Body of pancreas (tissue), 4 donors: ENCODE data around the gene PRICKLE4. TPM values are rescaled to one million over a fixed set of nuclear protein-coding genes. Genes with fewer than 3 reads are reported as not detected.

Source experiments
- ATAC-seq: fragments of 150-250 bp; one replicate; pipeline ENCODE4 v1.9.1; 2016
- DNase-seq, 4 donors: peaks; one replicate each; pipeline ENCODE4 v3.0.0-alpha.2; 2019
- H3K27ac ChIP-seq, 4 donors: fragments of 200-600 bp; sonication (generic); 1 replicate in 3 of 4; 2 replicates in 1 of 4; pipeline versions ENCODE4 v1.5.1 to v1.6.1; 2016 to 2019; ENCODE audit warnings: mild to moderate bottlenecking in 1 of 4, mixed read lengths in 1 of 4, moderate library complexity in 1 of 4
- H3K27me3 ChIP-seq, 2 donors: fragments of 200-600 bp; sonication (generic); one replicate each; pipeline ENCODE4 v1.6.0; 2016; ENCODE audit warnings: mild to moderate bottlenecking in 1 of 2
- H3K36me3 ChIP-seq, 2 donors: fragments of 200-600 bp; sonication (generic); replicated peaks in 1 of 2; 2 replicates each; pipeline ENCODE4 v1.5.1; 2016; ENCODE audit warnings: low read depth in 2 of 2; ENCODE audit not compliant: insufficient read depth in 1 of 2
- H3K4me1 ChIP-seq: fragments of 200-600 bp; sonication (generic); one replicate; pipeline ENCODE4 v1.6.0; 2016
- H3K4me3 ChIP-seq, 2 donors: fragments of 200-600 bp; sonication (generic); 1 replicate in 1 of 2; 2 replicates in 1 of 2; pipeline ENCODE4 v1.5.1; 2016 to 2019
- H3K9me3 ChIP-seq, 3 donors: fragments of 200-600 bp; sonication (generic); 1 replicate in 2 of 3; 2 replicates in 1 of 3; pipeline ENCODE4 v1.5.1; 2016
- POLR2A ChIP-seq, 3 donors: fragments of 450-650 bp; IDR thresholded peaks; one replicate each; pipeline ENCODE4 v1.6.1; 2016; ENCODE audit warnings: antibody characterized with exemption in 3 of 3, mild to moderate bottlenecking in 2 of 3
- WGBS, 2 donors: methylation state at CpG; one replicate each; pipeline ENCODE4 v1.1.5; 2017; 5-methylcytosine and 5-hydroxymethylcytosine counted together
- intact Hi-C: fragments of 100-400 bp; cut with DNase I; formaldehyde crosslinking; loops from one replicate; pipeline ENCODE4 v1.15.1; 2023
- total RNA-seq, 2 donors: library from RNA; depleted of rRNA; stranded (reverse); fragments of >200 nt; gene quantifications; one replicate each; pipeline ENCODE4 v1.1.0, GENCODE V29; 2016
- TF ChIP-seq, protein P1 (sequence below), 7 experiments: fragments of 450-650 bp in 4 of 7; fragments of 200-600 bp in 3 of 7; sonication (generic) in 3 of 7; IDR thresholded peaks; one replicate each; pipeline ENCODE4 v1.5.1; 2016 to 2019; ENCODE audit warnings: antibody characterized with exemption in 7 of 7

The PRICKLE4 gene
- total RNA-seq, 2 donors from 2014 or later = 4.4 to 16.8 TPM

DNA sequence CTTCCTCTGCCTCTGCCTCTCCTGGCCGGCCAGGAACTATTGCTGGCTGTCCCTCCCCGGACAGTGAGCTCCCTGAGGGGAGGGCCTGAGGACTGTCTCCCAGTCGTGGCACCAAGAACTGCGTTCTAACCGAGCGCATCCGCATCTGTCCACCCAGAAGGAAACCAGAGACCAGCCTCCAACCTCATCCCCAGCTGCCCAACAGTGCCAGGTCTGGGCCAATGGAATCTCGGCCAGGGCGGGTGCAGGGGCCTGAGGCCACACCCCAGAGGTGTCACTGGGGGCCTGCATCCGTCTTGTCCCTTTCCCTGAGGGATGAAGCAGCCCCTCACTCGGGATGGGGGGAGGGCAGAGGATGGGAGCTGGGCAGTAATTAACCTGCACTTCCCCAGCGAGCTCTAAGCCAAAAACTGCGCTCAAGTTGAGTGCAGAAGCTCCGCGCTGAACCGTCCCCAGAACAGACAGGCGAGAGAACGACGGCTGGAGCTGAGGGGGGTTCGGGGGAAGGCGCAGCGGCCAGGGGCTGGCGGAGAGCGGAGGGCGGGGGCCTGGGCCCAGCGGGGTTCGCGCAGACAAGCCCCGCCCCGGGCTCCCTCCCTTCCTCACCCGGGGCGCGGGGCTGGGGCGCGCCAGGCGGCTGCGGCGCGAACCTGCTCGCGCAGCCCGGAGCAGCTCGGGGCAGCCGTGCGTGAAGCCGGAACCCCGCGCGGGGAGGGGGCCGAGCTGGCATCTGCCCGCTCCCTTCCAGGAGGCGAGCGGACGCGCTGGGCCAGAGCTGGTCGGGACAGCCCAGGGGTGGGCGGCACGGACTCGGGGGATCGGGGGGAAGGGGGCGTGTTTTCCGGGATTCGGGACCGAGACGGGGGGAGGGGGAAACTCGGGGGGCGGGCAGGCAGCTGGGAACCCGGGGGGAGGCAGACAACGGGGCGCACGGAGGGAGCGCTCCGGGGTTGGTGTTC is 46.6 kb upstream of the PRICKLE4 start:
- Histone ChIP-seq H3K4me1 (peaks cover 19% of the 10 kb centered on the region), H3K36me3 (no peaks in the 10 kb centered on the region), H3K27ac (peak overlapping the region; percentile 79 to 93 (median 86)), H3K27me3 (no peaks in the 10 kb centered on the region), H3K4me3 (peak overlapping the region; percentile 86 to 91), H3K9me3 (no peaks in the 10 kb centered on the region)
- DNase-seq (peak; percentile 54 to 72 (median 68)), ATAC-seq (peak; percentile 54)
- WGBS, 2 donors = 2% methylated on average over 26 to 69 of the region's 73 CpGs
- peak; percentile 11 to 52 (median 34) for TF ChIP-seq POLR2A (IDR thresholded peaks at IDR 0.05)
- TF ChIP-seq, protein P1, sequence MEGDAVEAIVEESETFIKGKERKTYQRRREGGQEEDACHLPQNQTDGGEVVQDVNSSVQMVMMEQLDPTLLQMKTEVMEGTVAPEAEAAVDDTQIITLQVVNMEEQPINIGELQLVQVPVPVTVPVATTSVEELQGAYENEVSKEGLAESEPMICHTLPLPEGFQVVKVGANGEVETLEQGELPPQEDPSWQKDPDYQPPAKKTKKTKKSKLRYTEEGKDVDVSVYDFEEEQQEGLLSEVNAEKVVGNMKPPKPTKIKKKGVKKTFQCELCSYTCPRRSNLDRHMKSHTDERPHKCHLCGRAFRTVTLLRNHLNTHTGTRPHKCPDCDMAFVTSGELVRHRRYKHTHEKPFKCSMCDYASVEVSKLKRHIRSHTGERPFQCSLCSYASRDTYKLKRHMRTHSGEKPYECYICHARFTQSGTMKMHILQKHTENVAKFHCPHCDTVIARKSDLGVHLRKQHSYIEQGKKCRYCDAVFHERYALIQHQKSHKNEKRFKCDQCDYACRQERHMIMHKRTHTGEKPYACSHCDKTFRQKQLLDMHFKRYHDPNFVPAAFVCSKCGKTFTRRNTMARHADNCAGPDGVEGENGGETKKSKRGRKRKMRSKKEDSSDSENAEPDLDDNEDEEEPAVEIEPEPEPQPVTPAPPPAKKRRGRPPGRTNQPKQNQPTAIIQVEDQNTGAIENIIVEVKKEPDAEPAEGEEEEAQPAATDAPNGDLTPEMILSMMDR (IDR thresholded peaks at IDR 0.05) = no peak
- intact Hi-C loops = no loop called here

DNA sequence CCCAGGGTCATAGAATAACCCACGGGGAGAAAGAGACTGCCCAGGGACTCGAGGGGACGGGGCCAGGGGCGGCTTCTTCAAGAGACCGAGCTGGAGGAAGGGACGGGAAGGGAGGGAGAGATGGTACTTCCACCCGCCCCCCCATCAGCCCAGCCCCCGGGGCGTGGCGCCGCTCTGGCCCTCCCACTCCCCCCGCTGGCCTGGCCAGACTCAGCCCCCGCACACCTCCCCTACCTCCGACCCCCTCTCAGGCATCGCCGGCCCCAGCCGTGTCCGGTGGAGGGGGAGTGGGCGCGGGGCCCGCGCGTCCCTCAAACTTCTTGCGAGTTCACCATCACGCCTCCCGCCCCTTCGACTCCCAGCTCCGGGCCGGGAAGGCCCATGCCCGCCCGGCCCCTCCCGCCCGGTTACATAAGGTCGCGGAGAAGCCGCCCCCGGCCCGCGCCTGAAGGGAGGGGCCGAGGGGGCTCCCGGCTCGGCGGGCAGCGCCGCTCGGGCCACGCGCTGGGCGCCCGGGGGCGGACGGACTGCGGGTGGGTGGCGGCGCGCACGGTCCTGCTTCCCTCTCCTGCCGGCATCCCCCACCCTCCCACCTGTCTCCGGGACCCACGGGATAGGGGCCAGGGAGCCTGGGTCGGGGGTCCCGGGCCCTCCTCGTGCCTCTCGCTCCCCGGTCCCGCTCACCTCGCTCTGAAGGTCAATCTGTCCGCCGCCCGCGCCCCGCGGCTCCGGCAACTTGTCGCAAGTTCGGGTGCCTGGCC is 45.7 kb upstream of the PRICKLE4 start:
- Histone ChIP-seq H3K36me3 (no peaks in the 10 kb centered on the region), H3K4me3 (peak overlapping the region; percentile 86 to 91), H3K27me3 (no peaks in the 10 kb centered on the region), H3K9me3 (no peaks in the 10 kb centered on the region), H3K27ac (peak overlapping the region; percentile 79 to 93 (median 86)), H3K4me1 (peaks cover 19% of the 10 kb centered on the region)
- peak; percentile 57 for ATAC-seq
- intact Hi-C loops = no loop called here
- TF ChIP-seq, protein P1 (IDR thresholded peaks at IDR 0.05) = no peak
- peak in 2 of 3 donors; percentile 25 to 33 for TF ChIP-seq POLR2A (IDR thresholded peaks at IDR 0.05)
- 1 to 4% methylated on average over 6 to 53 of the region's 76 CpGs for WGBS, 2 donors
- DNase-seq = peak; percentile 64 to 77 (median 72)

DNA sequence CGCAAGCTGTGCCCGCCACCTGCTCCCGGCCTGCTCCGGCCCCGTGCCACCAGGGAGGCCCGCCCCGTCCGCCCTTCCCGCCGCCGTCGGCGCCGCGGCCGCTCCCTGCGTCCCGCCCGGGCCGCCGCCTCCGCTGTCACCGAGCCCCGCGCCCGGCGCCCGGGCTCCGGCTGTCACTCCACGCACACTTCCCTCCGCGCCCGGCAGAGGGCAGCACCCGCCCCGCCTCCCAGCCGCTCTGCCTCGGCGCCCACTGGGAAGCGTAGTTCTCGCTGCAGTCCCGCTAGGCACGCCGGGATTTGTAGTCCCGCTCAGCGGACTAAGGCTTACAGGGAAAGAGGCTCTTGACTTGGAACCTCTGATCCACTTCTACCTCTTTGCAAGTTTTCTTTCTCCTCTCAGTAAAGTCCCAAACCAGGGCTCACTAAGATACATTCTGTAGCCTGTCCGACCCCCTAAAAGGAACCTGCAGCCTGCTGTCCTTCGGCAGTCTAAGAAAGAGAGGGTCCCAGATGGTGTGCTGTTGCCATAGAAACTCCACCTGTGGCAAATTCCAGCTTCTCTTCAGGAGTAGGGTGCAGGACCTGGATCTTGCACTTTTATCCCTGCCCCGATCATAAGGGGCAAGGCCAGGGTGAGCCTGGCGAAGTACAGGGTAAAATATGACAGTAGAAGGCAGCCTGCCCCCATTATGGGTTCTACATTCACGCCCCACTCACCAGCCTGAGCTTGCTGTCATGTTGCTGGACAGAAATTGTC is 45.0 kb upstream of the PRICKLE4 start, which contains the start of gene TFEB:
TSS of gene TFEB (minus strand) at position 182 of the 759 bp plus-strand sequence. CDS start 44,395 bp downstream, outside the sequence.
- H3K27ac ChIP-seq = peak within 1 kb of the TSS; percentile 79 to 93 (median 86)
- DNase-seq (peak; percentile 95 to 96 (median 96)), ATAC-seq (peak; percentile 90)
- peaks cover 19% of the 10 kb centered on the region for H3K4me1 ChIP-seq
- H3K27me3 ChIP-seq = no peaks in the 10 kb centered on the region
- H3K9me3 ChIP-seq = no peaks in the 10 kb centered on the region
- 6 to 34% methylated on average over 8 to 47 of the region's 50 CpGs for WGBS, 2 donors
- no peaks in the 10 kb centered on the region for H3K36me3 ChIP-seq
- intact Hi-C loops = no loop called here
- peak within 1 kb of the TSS; percentile 86 to 91 for H3K4me3 ChIP-seq
- peak in 1 of 3 donors; percentile 17 for TF ChIP-seq POLR2A (IDR thresholded peaks at IDR 0.05)
- TF ChIP-seq, protein P1 (IDR thresholded peaks at IDR 0.05) = peak; percentile 81 to 99 (median 96)

DNA sequence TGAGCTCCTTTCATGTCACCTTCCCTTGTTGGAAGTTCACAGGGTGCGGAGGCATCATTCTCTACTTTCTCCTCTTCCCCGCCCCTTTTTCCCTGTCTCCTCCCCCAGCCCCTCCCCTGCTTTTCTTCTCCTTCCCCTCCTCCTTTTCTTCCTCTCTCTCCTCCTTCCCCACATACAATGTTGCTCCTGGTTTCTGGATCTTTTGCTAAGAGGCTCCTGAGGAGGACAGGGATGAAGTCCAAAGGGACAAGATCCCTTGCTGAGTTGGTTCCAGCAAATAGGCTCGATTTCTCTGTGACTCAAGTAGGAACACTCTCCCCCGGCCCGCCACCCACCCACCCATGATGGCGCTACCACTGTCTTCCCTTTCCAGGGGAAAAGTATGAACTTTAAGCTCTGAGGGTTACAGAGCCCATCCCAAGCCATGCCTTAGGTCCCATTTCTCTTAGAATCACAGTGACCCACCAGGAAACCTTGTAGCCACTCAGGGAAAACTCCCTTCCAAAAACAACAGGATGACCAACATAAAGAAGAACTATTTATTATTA is 44.3 kb upstream of the PRICKLE4 start:
- DNase-seq (no peak), ATAC-seq (no peak)
- H3K36me3 ChIP-seq = no peaks in the 10 kb centered on the region
- no peak overlapping the region for H3K4me3 ChIP-seq
- WGBS, 2 donors = 49 to 67% methylated on average over 6 of the region's 6 CpGs
- H3K27me3 ChIP-seq = no peaks in the 10 kb centered on the region
- H3K4me1 ChIP-seq = peaks cover 19% of the 10 kb centered on the region
- TF ChIP-seq POLR2A (IDR thresholded peaks at IDR 0.05) = no peak
- TF ChIP-seq, protein P1 (IDR thresholded peaks at IDR 0.05) = no peak
- intact Hi-C loops = no loop called here
- H3K27ac ChIP-seq = no peak overlapping the region
- H3K9me3 ChIP-seq = no peaks in the 10 kb centered on the region
